GM18511 (cell line): ENCODE data around the gene LYRM4.

Experiments
- ATAC-seq: cut with Tn5 transposase; IDR thresholded peaks from one replicate; pipeline ENCODE4 v1.9.1; 2021; ENCODE audit warnings: mild to moderate bottlenecking, moderate library complexity; ENCODE audit not compliant: unreplicated experiment

LYRM4 gene

GRCh38 chr6:5206920-5207561, 53.7 kb downstream of the LYRM4 start:
- no peak for ATAC-seq

GRCh38 chr6:5205877-5206850, 54.6 kb downstream of the LYRM4 start:
- no peak for ATAC-seq

GRCh38 chr6:5205035-5205507, 55.7 kb downstream of the LYRM4 start:
- no peak for ATAC-seq

- no peak for ATAC-seq
Observed at GRCh38 chr6:5204376-5204775, 56.4 kb downstream of the LYRM4 start.

GRCh38 chr6:5203546-5203945, 57.2 kb downstream of the LYRM4 start:
- ATAC-seq = no peak

GRCh38 chr6:5202941-5203340, 57.8 kb downstream of the LYRM4 start:
- ATAC-seq = no peak

- ATAC-seq = no peak
Observed at GRCh38 chr6:5202206-5202605, 58.5 kb downstream of the LYRM4 start.

GRCh38 chr6:5201271-5201670, 59.5 kb downstream of the LYRM4 start:
- no peak for ATAC-seq

- ATAC-seq = no peak
Observed at GRCh38 chr6:5199702-5200101, 61.0 kb downstream of the LYRM4 start.

GRCh38 chr6:5199283-5199682, 61.5 kb downstream of the LYRM4 start:
- ATAC-seq = no peak

- no peak for ATAC-seq
Observed at GRCh38 chr6:5197084-5197483, 63.7 kb downstream of the LYRM4 start.

GRCh38 chr6:5192135-5192794, 68.5 kb downstream of the LYRM4 start:
- ATAC-seq = no peak

GRCh38 chr6:5191722-5192121, 69.0 kb downstream of the LYRM4 start:
- no peak for ATAC-seq

GRCh38 chr6:5191222-5191621, 69.5 kb downstream of the LYRM4 start:
- peak; percentile 78 for ATAC-seq

GRCh38 chr6:5190507-5190906, 70.2 kb downstream of the LYRM4 start:
- no peak for ATAC-seq

GRCh38 chr6:5188646-5189045, 72.1 kb downstream of the LYRM4 start:
- no peak for ATAC-seq

GRCh38 chr6:5184878-5185277, 75.9 kb downstream of the LYRM4 start:
- no peak for ATAC-seq

- no peak for ATAC-seq
Observed at GRCh38 chr6:5184218-5184617, 76.5 kb downstream of the LYRM4 start.

GRCh38 chr6:5181510-5182317, 79.0 kb downstream of the LYRM4 start:
- no peak for ATAC-seq

- ATAC-seq = no peak
Observed at GRCh38 chr6:5180636-5181035, 80.1 kb downstream of the LYRM4 start.

GRCh38 chr6:5179917-5180316, 80.8 kb downstream of the LYRM4 start:
- ATAC-seq = no peak
